Fibroblast of mammary gland (primary cell): Measurements from ENCODE around the gene VPS13C.

Experiments used
- DNase-seq: peaks from one replicate; pipeline ENCODE4 v3.0.0-alpha.2; 2010; ENCODE audit warnings: low read depth
- H3K4me3 ChIP-seq: 2 replicates; pipeline ENCODE4 v1.5.1; 2011; ENCODE audit warnings: low read depth, mild to moderate bottlenecking, low read length, moderate library complexity; ENCODE audit not compliant: control insufficient read depth
- TF ChIP-seq, protein P1 (sequence below): conservative IDR thresholded peaks from 2 replicates; pipeline ENCODE4 v1.5.1; 2011; ENCODE audit warnings: low read depth, low read length, inconsistent platforms; ENCODE audit not compliant: control insufficient read depth, insufficient read depth

The VPS13C gene

DNA sequence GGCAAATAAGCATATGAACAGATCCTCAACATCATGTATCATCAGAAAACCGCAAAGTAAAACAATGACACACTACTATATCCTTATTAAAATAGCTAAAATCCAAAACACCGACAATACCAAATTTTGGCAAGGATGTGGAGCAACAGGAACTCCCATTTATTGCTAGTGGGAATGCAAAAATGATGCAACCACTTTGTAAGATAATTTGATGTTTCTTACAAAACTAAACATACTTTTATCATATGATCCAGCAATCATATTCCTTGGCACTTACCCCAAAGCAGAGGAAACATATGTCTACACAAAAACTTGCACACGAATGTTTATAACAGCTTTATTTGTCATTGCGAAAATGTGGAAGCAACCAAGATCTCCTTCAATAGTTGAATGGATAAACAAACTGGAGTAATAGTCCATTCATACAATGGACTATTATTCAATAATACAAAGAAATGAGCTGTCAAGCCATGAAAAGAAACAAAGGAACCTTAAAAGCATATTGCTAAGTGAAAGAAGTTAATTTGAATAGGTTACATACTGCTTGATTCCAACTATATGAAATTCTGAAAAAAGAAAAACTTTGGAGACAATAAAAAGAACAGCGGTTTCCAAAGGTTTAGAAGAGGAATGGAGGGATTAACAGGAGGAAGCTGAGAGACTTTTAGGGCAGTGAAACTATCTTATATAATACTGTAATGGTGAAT lies 172.0 kb downstream of the VPS13C start:
- no peak overlapping the region for H3K4me3 ChIP-seq
- DNase-seq: no peak
- TF ChIP-seq, protein P1, sequence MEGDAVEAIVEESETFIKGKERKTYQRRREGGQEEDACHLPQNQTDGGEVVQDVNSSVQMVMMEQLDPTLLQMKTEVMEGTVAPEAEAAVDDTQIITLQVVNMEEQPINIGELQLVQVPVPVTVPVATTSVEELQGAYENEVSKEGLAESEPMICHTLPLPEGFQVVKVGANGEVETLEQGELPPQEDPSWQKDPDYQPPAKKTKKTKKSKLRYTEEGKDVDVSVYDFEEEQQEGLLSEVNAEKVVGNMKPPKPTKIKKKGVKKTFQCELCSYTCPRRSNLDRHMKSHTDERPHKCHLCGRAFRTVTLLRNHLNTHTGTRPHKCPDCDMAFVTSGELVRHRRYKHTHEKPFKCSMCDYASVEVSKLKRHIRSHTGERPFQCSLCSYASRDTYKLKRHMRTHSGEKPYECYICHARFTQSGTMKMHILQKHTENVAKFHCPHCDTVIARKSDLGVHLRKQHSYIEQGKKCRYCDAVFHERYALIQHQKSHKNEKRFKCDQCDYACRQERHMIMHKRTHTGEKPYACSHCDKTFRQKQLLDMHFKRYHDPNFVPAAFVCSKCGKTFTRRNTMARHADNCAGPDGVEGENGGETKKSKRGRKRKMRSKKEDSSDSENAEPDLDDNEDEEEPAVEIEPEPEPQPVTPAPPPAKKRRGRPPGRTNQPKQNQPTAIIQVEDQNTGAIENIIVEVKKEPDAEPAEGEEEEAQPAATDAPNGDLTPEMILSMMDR: no peak

- TF ChIP-seq, protein P1: no peak
- no peak for DNase-seq
- H3K4me3 ChIP-seq: no peak overlapping the region
These were observed 180.2 kb downstream of the VPS13C start for GRCh38 chr15:61880084-61880483.

DNA sequence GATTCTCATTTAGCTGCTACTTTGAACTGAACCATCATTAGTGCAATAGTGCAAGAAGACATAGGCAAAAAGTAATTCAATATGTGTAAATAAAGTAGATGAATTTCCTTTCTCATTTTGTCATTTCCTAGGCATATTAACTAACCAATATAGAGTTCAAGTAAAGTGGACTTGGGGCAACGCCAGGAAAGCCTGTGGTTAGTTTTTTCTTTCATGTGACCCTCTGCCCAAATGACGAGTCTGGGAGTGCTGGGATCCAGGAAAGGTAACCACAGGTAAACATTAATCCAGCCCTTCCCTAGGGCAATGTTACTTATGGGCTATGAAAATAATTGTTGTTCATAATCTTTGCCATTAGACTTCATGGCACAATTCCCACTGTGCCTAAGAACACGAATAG lies 181.0 kb downstream of the VPS13C start:
- DNase-seq: no peak
- H3K4me3 ChIP-seq: no peak overlapping the region
- TF ChIP-seq, protein P1: no peak

- no peak overlapping the region for H3K4me3 ChIP-seq
- DNase-seq: peak; percentile 49
- TF ChIP-seq, protein P1: peak; percentile 50
These were observed 188.2 kb downstream of the VPS13C start for GRCh38 chr15:61871926-61872522.

- DNase-seq: no peak
- TF ChIP-seq, protein P1: no peak
- no peak overlapping the region for H3K4me3 ChIP-seq
These were observed 190.6 kb downstream of the VPS13C start for GRCh38 chr15:61869656-61870055.

DNA sequence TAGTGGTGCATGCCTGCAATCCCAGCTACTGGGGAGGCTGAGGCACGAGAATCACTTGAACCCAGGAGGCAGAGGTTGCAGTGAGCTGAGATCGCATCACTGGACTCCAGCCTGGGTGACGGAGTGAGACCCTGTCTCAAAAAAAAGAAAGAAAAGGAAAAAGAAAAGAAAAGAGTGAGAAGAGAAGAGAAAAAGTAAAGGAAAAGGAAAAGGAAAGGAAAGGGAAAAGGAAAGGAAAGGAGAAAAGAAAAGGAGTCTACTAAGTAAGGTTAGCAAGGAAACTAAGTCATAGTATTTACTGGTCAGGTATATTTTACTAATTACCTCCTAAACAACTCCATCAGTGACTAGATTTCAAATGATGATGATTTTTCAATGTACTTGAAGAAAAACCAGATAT lies 198.3 kb downstream of the VPS13C start:
- no peak for DNase-seq
- H3K4me3 ChIP-seq: no peak overlapping the region
- TF ChIP-seq, protein P1: no peak
